NOMO-1 treated with dmso at 0.1 percent for 144 hours (cell line): ENCODE data around the gene CYP4F3.
"Not testable (repeated sequence)": the region's sequence is repeated elsewhere in the genome, so short reads cannot be mapped to it uniquely, and the experiment has no call there.

Experiments used
- DNase-seq: peaks from one replicate; lab custom pipeline; 2025; ENCODE audit not compliant: unreplicated experiment; lab: John Stamatoyannopoulos, UW

CYP4F3 gene, protein sequence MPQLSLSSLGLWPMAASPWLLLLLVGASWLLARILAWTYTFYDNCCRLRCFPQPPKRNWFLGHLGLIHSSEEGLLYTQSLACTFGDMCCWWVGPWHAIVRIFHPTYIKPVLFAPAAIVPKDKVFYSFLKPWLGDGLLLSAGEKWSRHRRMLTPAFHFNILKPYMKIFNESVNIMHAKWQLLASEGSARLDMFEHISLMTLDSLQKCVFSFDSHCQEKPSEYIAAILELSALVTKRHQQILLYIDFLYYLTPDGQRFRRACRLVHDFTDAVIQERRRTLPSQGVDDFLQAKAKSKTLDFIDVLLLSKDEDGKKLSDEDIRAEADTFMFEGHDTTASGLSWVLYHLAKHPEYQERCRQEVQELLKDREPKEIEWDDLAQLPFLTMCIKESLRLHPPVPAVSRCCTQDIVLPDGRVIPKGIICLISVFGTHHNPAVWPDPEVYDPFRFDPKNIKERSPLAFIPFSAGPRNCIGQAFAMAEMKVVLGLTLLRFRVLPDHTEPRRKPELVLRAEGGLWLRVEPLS

DNA sequence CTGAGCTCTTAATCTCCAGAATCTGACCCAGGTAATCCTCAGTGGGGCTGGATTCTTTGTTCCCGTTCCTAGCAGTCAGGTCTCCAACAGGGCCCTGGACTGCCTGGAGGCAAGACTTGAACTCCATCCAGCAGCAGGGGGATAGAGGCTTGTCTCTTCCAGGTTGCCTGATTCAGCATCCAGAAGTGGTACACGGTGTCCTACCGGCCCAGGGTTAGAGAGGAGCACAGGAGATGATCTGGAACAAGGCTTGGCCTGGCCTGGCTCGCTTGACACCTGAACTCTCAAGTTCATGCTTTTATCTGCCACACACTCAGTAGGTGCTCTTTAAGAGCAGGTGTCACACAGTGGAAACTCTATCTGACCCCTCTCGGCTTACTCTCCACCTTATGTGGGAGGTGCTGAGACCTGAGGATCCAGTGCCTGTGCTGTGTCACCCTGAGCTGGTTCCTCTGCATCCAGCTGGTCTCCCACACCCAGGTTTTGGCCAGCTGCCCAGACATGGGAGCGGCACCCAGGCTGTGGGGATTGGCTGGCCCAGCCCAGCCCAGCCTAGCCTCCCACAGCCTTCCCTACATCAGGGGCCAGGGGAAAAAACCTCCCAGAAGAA is at the start of gene CYP4F3:
CYP4F3 (plus strand) TSS at position 604 of the 610 bp plus-strand sequence. CDS start 519 bp downstream, outside the sequence.
- no peak for DNase-seq

DNA sequence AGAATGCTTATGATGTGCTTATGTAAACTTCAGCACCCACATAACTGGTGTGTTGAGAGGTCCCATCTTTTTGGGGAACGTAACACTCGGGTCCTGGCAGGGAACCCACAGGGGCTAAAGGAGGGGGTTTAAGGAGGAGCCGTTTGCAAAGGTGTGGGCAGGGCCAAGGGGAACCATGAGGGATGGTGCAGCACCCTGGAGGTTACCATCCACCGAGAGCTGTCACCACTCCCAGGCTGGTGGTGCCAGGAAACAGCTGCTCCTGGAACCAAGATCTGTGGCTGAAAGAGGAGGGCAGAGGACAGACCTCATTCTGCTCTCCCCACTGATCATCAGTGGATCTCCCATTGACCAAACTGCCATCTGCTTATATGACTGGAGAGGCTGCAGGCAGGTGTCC is 48.9 kb upstream of the CYP4F3 start:
- no peak for DNase-seq

DNA sequence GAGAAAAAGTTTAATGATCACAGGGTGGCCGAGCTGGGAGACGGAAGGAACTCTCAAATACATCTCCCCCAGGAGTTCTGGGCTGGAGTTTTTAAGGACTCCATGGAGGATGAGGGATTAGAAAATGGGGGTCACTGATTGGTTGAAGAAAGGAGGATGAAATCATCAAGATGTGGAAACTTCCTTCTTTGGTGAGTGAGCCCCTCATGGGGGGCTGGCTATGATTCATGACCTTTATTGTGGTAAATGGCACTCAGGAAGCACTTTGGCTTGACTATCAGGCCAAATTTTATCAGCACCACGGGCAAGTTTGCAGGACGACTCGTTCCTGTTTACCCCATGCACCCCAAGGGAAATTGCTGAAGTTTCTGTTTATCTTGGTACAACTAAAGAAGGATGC is 48.2 kb upstream of the CYP4F3 start:
- not testable (repeated sequence) for DNase-seq

DNA sequence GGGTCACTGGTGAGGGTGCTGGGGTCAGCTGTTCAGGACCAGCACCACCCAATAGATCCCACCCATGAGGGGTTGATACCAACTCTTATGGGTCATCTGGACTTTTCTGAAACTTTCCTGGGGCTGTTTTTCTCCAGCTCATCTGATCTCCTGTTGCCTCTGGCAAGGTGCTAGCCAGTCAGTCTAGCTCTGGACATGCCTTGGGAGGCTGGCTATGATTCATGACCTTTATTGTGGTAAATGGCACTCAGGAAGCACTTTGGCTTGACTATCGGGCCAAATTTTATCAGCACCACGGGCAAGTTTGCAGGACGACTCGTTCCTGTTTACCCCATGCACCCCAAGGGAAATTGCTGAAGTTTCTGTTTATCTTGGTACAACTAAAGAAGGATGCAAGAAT is 46.9 kb upstream of the CYP4F3 start:
- not testable (repeated sequence) for DNase-seq

DNA sequence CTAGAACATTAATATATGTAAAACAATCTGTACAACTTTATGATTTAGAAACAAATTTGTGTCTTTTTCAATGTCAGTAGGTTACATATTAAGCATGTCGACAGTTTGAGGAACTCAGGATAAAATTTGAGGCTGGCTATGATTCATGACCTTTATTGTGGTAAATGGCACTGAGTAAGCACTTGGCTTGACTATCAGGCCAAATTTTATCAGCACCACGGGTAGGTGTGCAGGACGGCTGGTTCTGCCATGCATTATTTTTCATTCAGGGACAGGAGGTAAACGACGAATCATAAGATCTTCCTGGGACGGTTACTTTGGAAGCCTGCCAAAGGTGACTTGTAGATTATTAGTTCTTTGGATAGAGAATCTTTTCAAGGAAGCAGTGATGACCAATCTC is 45.6 kb upstream of the CYP4F3 start:
- DNase-seq: peak; percentile 20

DNA sequence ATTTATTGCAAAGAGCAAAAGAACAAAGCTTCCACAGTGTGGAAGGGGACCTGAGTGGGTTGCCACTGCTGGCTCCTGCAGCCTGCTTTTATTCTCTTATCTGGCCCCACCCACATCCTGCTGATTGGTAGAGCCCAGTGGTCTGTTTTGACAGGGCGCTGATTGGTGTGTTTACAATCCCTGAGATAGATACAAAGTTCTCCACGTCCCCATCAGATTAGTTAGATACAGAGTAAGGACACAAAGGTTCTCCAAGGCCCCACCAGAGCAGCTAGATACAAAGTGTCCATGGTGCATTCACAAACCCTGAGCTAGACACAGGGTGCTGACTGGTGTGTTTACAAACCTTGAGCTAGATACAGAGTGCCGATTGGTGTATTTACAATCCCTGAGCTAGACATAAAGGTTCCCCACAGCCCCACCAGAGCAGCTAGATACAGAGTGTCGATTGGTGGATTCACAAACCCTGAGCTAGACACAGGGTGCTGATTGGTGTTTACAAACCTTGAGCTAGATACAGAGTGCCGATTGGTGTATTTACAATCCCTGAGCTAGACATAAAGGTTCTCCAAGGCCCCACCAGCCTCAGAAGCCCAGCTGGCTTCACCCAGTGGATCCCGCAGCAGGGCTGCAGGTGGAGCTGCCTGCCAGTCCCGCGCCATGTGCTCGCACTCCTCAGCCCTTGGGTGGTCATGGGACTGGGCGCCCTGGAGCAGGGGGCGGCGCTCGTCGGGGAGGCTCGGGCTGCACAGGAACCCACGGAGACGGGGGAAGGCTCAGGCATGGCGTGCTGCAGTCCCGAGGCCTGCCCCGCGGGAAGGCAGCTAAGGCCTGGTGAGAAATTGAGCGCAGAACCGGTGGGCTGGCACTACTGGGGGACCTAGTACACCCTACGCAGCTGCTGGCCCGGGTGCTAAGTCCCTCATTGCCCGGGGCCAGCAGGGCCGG is 32.4 kb upstream of the CYP4F3 start:
- not testable (repeated sequence) for DNase-seq

DNA sequence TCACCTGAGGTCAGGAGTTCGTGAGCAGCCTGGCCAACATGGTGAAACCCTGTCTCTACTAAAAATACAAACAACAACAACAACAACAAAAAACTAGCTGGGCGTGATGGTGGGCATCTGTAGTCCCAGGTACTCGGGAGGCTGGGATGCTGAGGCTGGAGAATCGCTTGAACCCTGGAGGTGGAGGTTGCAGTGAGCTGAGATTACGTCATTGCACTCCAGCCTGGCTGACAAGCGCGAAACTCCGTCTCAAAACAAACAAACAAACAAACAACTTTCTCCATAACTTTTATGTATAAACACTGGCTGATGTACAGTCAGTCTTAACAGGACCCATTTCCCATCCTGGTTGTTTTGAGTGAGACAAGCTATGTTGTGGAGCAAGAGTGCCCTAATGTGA is 31.4 kb upstream of the CYP4F3 start:
- DNase-seq: no peak

DNA sequence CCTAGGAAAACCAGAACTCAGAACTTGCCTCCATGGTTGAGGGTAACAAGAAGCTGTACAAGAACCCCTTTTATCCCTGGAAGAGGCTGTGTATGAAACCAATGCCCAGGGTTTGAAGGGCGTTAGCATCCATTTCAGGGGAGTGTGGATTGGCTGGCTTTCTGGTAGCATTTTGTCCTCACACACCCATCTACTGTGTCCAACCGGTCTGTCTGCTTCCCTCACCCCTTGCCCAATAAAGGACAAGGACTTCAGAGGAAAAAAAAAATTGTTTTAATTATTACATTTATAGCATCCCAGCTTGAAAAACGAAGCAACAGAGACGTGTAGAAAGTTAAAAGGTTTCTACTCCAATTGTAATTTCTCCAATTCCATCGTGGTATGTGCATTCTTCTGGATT is 28.4 kb upstream of the CYP4F3 start:
- DNase-seq: no peak

DNA sequence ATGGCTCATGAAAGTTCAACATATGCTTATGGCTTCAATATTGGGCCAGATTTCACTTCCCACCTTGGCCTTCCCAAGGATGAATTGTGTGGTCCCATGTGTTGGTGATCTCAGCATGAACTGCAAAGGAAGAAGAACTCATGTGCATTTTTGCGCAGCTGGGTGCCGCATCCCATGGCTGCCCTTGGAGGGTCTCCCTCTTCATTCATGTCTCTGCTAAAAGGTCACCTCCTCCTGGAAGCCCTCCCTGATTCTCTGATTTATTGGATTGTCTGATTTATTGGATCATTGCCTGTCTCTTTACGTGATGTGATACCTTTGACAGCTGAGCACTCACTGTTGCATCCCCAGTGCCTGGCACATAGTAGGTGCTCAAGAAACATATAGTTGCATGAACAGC is 27.4 kb upstream of the CYP4F3 start:
- no peak for DNase-seq

DNA sequence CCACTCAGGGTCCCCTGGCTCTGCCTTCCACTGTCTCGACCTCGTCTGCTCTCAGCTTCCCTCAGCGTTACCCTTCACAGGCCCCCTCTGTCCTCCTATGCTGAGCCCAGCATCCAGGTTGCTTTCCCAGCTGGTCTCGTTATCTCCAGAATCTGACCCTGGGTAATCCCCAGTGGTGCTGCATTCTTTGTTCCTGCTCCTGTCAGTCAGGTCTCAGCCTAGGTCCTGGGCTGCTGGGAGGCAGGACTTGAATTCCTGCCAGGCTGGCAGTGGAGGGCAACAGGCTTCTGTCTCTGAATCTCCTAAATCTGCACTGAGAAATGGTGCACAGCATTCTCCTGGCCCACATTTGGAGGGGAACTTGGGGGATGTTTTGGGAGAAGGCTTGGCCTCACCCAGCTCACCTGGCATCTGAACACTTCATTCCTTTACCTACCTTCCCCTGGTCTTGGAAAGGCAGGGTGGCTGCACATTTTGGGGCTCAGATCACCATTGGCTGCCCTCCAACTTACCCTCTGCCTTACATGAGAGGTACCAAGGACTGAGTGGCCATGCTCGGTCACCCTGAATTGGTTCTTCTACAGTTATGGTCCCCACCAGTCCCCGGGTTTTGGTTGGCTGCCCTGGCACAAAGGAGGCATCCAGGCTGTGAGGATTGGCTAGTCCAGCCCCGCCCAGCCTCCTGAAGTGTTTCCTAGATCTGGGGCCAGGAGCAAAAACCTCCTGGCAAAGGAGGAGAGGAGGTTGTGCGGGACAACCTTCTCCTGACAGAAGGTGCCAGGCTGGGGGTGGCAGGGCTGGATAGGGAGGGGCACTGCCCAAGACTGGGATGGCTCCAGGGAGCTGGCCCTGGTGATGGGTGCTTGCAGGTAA is 26.0 kb upstream of the CYP4F3 start, which contains the start of gene CYP4F8:
CYP4F8 (plus strand) TSS at position 712 of the 873 bp plus-strand sequence. CDS start 399 bp downstream, outside the sequence.
- no peak for DNase-seq

DNA sequence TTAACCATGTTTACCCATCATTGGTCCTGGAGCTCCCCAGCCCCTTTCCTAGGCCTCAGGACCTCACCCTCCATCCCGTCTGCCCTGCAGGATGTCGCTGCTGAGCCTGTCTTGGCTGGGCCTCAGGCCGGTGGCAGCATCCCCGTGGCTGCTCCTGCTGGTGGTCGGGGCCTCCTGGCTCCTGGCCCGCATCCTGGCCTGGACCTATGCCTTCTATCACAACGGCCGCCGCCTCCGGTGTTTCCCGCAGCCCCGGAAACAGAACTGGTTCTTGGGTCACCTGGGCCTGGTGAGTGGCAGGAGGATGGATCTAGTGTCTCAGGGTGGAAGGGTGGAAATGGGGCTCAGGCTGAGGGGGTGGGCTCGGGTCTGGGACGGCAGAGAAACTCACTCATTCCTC is 25.2 kb upstream of the CYP4F3 start:
- DNase-seq: no peak

DNA sequence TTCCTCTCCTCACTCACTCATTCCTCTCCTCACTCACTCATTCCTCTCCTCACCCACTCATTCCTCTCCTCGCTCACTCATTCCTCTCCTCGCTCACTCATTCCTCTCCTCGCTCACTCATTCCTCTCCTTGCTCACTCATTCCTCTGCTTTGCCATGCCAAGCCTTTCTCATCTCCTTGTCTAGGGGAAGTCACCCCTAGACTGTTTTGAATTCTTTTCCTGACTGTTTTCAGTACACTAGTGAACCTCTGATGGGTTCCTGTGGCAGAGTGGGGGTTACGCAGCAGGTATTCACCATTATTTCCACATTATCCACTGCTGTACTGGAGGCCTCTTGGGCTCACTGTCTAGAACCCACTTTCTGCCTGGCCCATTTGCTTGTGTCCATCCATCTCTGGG is 24.5 kb upstream of the CYP4F3 start:
- DNase-seq: no peak

DNA sequence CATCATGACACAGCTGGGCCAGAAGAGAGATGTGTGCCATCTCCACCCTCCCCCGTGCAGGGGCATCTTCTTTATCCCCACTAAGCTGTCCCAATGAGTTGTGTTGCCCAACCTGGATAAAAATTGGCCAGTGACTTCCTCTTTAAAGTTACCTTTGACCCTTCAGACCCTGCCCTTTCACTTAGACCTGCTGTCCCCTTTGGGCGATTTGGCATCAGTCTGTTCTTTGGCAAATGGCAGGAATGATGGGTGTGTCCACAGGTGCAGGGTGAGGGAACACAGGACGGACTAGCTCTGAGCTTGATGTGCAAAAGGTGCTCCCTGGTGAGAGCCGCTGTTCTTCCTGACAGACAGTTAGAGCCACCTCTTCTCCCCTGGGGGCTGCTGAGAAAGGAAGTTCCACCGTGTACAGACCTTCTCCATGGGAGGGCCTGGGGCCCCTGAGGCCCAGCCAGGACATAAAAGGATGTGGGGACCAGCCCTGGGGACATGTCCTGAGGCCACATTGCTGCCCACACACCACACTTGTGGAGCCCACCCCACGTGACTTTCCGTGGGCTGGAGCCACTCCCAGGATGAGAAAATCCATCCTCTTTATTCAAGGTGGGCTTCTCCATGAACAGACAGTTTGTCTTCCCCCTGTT is 23.9 kb upstream of the CYP4F3 start:
- no peak for DNase-seq

DNA sequence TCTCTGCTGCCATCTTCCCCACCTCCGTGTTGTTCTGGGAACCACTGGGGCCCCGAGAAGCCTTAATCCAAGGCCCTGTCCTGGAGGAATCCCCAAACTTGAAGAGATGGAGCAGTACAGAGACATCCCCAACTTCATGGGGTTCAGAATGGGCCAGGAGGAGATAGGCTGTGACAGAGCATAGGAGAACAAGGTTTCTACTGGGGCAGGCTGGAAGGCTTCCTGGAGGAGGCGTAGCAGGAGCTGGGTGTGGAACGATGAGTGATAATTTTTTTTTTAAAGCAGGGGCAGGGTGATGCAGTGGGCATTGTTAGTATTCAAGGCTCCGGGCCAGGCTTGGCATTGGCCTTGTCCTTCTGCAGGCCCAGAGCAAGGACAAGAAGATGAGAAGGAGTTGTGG is 22.4 kb upstream of the CYP4F3 start:
- no peak for DNase-seq

DNA sequence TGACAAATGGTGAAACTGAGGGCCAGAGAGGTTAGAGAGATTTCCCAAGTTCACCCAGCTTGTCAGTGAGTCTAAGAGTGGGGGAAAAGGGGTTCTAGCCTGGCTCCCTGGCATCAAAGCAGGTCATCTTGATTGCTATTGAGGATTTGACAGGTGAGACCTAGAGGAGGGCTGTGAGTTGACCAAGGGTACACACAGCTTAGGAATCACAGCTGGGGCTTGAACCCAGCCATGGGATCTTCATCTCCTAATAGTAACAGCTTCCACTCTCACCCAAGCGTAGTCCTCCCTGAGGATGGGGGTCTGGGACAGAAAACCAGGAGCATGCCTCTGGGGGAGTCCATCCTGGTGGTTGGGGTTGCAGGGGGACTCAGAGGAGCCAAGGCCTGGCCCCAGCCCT is 18.9 kb upstream of the CYP4F3 start:
- DNase-seq: no peak

DNA sequence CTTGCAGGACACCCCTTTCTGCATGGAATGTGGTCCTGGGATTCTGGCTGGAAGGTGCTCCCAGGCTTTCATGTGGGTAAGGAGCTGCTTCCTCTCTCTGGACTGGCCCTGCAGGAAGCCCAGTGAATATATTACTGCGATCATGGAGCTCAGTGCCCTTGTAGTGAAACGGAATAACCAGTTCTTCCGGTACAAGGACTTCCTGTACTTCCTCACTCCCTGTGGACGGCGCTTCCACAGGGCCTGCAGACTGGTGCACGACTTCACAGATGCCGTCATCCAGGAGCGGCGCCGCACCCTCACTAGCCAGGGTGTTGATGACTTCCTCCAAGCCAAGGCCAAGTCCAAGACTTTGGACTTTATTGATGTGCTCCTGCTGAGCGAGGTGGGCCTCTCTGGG is 17.7 kb upstream of the CYP4F3 start:
- DNase-seq: no peak

DNA sequence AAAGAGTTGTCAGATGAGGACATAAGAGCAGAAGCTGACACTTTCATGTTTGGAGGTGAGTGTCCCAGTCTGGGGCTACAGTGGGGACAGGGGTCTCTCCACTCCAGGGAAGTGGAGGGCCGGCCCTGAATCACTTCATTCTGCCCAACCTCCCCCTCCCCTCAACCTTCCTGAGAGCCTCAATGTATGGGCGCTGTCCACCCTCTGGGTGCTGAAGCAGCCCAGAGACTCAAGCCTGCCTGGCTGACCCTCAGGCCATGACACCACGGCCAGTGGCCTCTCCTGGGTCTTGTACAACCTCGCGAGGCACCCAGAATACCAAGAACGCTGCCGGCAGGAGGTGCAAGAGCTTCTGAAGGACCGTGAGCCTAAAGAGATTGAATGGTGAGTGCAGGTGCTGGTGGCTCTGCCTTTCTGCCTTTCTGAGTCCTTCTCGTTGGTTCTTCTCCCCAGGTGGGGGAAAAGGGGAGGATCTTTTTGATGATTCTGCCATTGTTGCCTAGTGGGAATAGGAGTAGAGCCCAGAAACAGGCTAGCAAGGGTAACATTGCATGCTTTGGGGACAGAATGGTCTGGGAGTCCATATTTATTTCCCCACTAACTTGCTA is 16.9 kb upstream of the CYP4F3 start:
- no peak for DNase-seq

DNA sequence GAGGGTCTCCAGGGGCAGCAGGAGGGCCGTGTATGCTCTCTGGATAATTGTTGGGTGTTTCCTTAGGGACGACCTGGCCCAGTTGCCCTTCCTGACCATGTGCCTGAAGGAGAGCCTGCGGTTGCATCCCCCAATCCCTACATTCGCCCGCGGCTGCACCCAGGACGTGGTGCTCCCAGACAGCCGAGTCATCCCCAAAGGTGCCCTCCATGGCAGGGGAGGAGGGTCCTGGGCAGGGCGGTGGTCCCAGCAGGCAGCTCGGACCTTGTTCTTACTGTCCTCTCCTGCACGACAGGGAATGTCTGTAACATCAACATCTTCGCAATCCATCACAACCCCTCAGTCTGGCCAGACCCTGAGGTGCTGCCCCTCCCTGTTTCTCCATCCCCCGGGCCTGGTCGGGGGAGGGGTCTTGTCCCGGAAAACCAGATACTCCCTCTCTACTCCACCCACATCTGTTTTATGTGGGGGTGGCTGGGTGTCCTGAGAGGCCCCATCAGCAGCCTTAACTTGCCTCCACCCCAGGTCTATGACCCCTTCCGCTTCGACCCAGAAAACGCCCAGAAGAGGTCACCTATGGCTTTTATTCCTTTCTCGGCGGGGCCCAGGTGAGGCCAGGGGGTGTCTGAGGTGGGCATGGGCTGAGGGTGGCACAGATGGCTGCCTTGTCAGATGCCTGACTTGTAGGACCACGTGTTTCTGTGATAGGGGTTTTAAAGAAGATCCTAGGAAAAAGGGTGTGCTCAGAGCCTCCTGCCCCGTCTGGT is 12.3 kb upstream of the CYP4F3 start:
- DNase-seq: no peak
